ENCODE data around the gene ZNF438. TPM values are rescaled to one million over a fixed set of nuclear protein-coding genes. Genes with fewer than 3 reads are reported as not detected.

ZNF438 gene
- total and polyA plus RNA-seq, 2 of the 4 experiments (the other 2 are of a cell fraction) = 1.8 to 2.9 TPM

- BruUV-seq (replicated peaks) = no TSS peak
- no CpG with 5 or more reads among the region's 2 CpGs for WGBS, 2 experiments (ENCODE audit: extremely low coverage in 2 of 2, insufficient read length in 1 of 2)
- H3K4me2 ChIP-seq (ENCODE audit: low read depth, low read length) = no peak overlapping the region
Observed at GRCh38 chr10:31072451-31072850, 40.8 kb upstream of the ZNF438 start.

More at GRCh38 chr10:31072451-31072850, 40.8 kb upstream of the ZNF438 start:
- Histone ChIP-seq H3K18ac (ENCODE audit: low read depth, low read length) (0 out of 2 replicates have a peak overlapping the region, but pooled peaks have one; percentile 64), H3K79me1 (ENCODE audit: low read depth in 1 of 2, low read length in 2 of 2) (no peaks in the 10 kb centered on the region), H2AK9ac (replicated peaks; ENCODE audit: low read depth, low read length, poor library complexity) (no peak overlapping the region), H3K9ac (ENCODE audit: low read depth, low read length) (no peak overlapping the region), H2BK5ac (ENCODE audit: low read depth, low read length, poor library complexity, severe bottlenecking) (no peak overlapping the region), H3K27ac (ENCODE audit: insufficient read depth, low read length) (no peak overlapping the region), H2BK20ac (ENCODE audit: low read depth, low read length) (peak overlapping the region; percentile 50; the same call in 1 of the 2 replicates), H3K14ac (replicated peaks; ENCODE audit: low read depth, low read length) (no peak overlapping the region; the same call in 1 of the 2 replicates), H3K4me1 (ENCODE audit: control insufficient read depth, insufficient read depth, low read length) (peaks cover 16% of the 10 kb centered on the region), H3K23ac (ENCODE audit: low read depth, low read length) (no peak overlapping the region), H2BK120ac (ENCODE audit: low read depth, low read length) (peak overlapping the region; percentile 55; the same call in 1 of the 2 replicates), H3K56ac (ENCODE audit: extremely low read depth, insufficient read depth, low read length) (no peak overlapping the region), H4K5ac (ENCODE audit: low read depth, low read length) (no peak overlapping the region), H3K4ac (ENCODE audit: low read depth, low read length) (peak overlapping the region; percentile 25; the same call in 1 of the 2 replicates), H4K91ac (ENCODE audit: insufficient read depth, low read depth, low read length) (no peak overlapping the region), H4K8ac (ENCODE audit: low read depth in 2 of 2, low read length in 2 of 2) (0 out of 4 replicates have a peak overlapping the region, but pooled peaks of 1 of the 2 experiments have one; percentile 36), H2AFZ (replicated peaks; ENCODE audit: low read length, poor library complexity) (no peak overlapping the region), H3K4me3 (ENCODE audit: insufficient read depth, low read depth, low read length) (no peak overlapping the region), H4K20me1 (ENCODE audit: insufficient read depth, low read length) (no peaks in the 10 kb centered on the region), H3K36me3 (ENCODE audit: control insufficient read depth, insufficient read depth, low read length) (no peaks in the 10 kb centered on the region), H2BK15ac (ENCODE audit: low read depth, low read length) (0 out of 3 replicates have a peak overlapping the region, but pooled peaks have one; percentile 54), H2AK5ac (ENCODE audit: low read depth, low read length) (no peak overlapping the region), H3K9me1 (ENCODE audit: insufficient read depth, low read length) (peaks cover 6% of the 10 kb centered on the region), H3K27me3 (ENCODE audit: control insufficient read depth, insufficient read depth, low read length) (no peaks in the 10 kb centered on the region), H3K9me3 (ENCODE audit: control insufficient read depth, insufficient read depth, low read length) (no peaks in the 10 kb centered on the region)
- ATAC-seq (ENCODE audit: low read depth) = no peak
- dilution Hi-C loops (cut with HindIII; ENCODE audit: low sequenced_read_pairs, unreplicated experiment) = no loop called here
- intact Hi-C loops (cut with micrococcal nuclease) = loop anchor here (5.0 kb wide), 1 partner anchor 190 kb away; no protein-coding TSS in a partner anchor
- in situ Hi-C loops (cut with MboI; ENCODE audit: low sequenced_read_pairs) = no loop called here
- TF ChIP-seq ELK1 (IDR thresholded peaks at IDR 0.05; ENCODE audit: borderline replicate concordance, low read depth, low read length) = no peak
- no peak for TF ChIP-seq FOS (IDR thresholded peaks at IDR 0.05; ENCODE audit: low read depth, low read length)
- no peak for TF ChIP-seq MAZ (IDR thresholded peaks at IDR 0.05; ENCODE audit: borderline replicate concordance, low read depth, low read length)
- POLR2A ChIA-PET (ENCODE audit: unreplicated experiment) = interaction anchor here (0.5 to 0.9 kb wide), 2 partner anchors 38 to 62 kb away, joined by 3 to 6 read pairs; no protein-coding TSS in a partner anchor
- CTCF ChIA-PET = interaction anchor here (0.9 to 1.7 kb wide), 2 partner anchors 27 to 320 kb away, joined by 3 to 5 read pairs; no protein-coding TSS in a partner anchor
- no peak for DNase-seq
